Activated naive CD8-positive, alpha-beta T cell treated with anti-CD3 and anti-CD28 coated beads for 36 hours (primary cell): ENCODE measurements around the gene SEZ6L2. TPM values are rescaled to one million over a fixed set of nuclear protein-coding genes. Genes with fewer than 3 reads are reported as not detected.
"Not testable (repeated sequence)": the region's sequence is repeated elsewhere in the genome, so short reads cannot be mapped to it uniquely, and the experiment has no call there.

Experiments
- DNase-seq: peaks from one replicate; pipeline ENCODE4 v3.0.0; 2021
- H3K27ac Mint-ChIP-seq: one replicate; pipeline ENCODE4 v1.8.0; 2022; ENCODE audit warnings: mild to moderate bottlenecking, moderate library complexity, mixed read lengths
- H3K27me3 Mint-ChIP-seq: one replicate; pipeline ENCODE4 v1.8.0; 2022; ENCODE audit warnings: mild to moderate bottlenecking, mixed read lengths
- H3K36me3 Mint-ChIP-seq: one replicate; pipeline ENCODE4 v1.8.0; 2021; ENCODE audit warnings: mild to moderate bottlenecking, mixed read lengths
- H3K4me1 Mint-ChIP-seq: one replicate; pipeline ENCODE4 v1.8.0; 2021; ENCODE audit warnings: mixed read lengths
- H3K4me3 Mint-ChIP-seq: one replicate; pipeline ENCODE4 v1.8.0; 2022; ENCODE audit warnings: mild to moderate bottlenecking, moderate library complexity, mixed read lengths
- H3K9me3 Mint-ChIP-seq: one replicate; pipeline ENCODE4 v1.8.0; 2022; ENCODE audit warnings: mixed read lengths
- total RNA-seq, 2 experiments: library from RNA; stranded (reverse); gene quantifications; one replicate each; pipeline ENCODE4 v1.2.3, GENCODE V29; 2021

SEZ6L2 gene
- total RNA-seq, 2 experiments from 2014 or later, result 0.32 TPM; not detected in 1

GRCh38 chr16:29900888-29901606, 1.7 kb upstream of the SEZ6L2 start:
- Mint-ChIP-seq H3K4me1 (peaks cover 16% of the 10 kb centered on the region), H3K27me3 (peaks cover 36% of the 10 kb centered on the region), H3K9me3 (no peaks in the 10 kb centered on the region), H3K36me3 (no peaks in the 10 kb centered on the region), H3K4me3 (peak overlapping the region; percentile 84), H3K27ac (peak overlapping the region; percentile 29)
- DNase-seq, result no peak

- peak within 1 kb of the TSS; percentile 29 for H3K27ac Mint-ChIP-seq
- H3K4me3 Mint-ChIP-seq, result peak within 1 kb of the TSS; percentile 84
- peak; percentile 76 for DNase-seq
Measured at GRCh38 chr16:29900102-29900887, 945 bp upstream of the SEZ6L2 start, which contains the start of gene ASPHD1. Gene ASPHD1, plus strand, starts transcription at chr16:29900488. Its CDS starts 484 bp downstream, at chr16:29900972.

GRCh38 chr16:29898804-29899515, 390 bp downstream of the SEZ6L2 start:
- no peak for DNase-seq
- peaks cover 41% of the 10 kb centered on the region for H3K27me3 Mint-ChIP-seq
- H3K9me3 Mint-ChIP-seq, result no peaks in the 10 kb centered on the region
- no peaks in the 10 kb centered on the region for H3K36me3 Mint-ChIP-seq
- no peak overlapping the region for H3K27ac Mint-ChIP-seq
- H3K4me1 Mint-ChIP-seq, result peaks cover 16% of the 10 kb centered on the region
- H3K4me3 Mint-ChIP-seq, result no peak overlapping the region

More at GRCh38 chr16:29900102-29900887, 945 bp upstream of the SEZ6L2 start, which contains the start of gene ASPHD1:
- Mint-ChIP-seq H3K9me3 (no peaks in the 10 kb centered on the region), H3K4me1 (peaks cover 16% of the 10 kb centered on the region), H3K27me3 (peaks cover 39% of the 10 kb centered on the region), H3K36me3 (no peaks in the 10 kb centered on the region)

GRCh38 chr16:29898135-29898803, 1.1 kb downstream of the SEZ6L2 start:
- H3K27me3 Mint-ChIP-seq, result peaks cover 41% of the 10 kb centered on the region
- no peaks in the 10 kb centered on the region for H3K36me3 Mint-ChIP-seq
- peaks cover 12% of the 10 kb centered on the region for H3K4me1 Mint-ChIP-seq
- H3K9me3 Mint-ChIP-seq, result no peaks in the 10 kb centered on the region
- H3K27ac Mint-ChIP-seq, result no peak overlapping the region
- no peak for DNase-seq
- H3K4me3 Mint-ChIP-seq, result no peak overlapping the region

GRCh38 chr16:29897333-29897732, 2.0 kb downstream of the SEZ6L2 start:
- H3K36me3 Mint-ChIP-seq, result no peaks in the 10 kb centered on the region
- no peak for DNase-seq
- peaks cover 41% of the 10 kb centered on the region for H3K27me3 Mint-ChIP-seq
- H3K27ac Mint-ChIP-seq, result no peak overlapping the region
- H3K4me3 Mint-ChIP-seq, result no peak overlapping the region
- H3K9me3 Mint-ChIP-seq, result no peaks in the 10 kb centered on the region
- H3K4me1 Mint-ChIP-seq, result peaks cover 11% of the 10 kb centered on the region

- Mint-ChIP-seq H3K4me1 (peaks cover 11% of the 10 kb centered on the region), H3K27ac (no peak overlapping the region), H3K9me3 (no peaks in the 10 kb centered on the region), H3K36me3 (no peaks in the 10 kb centered on the region), H3K4me3 (no peak overlapping the region), H3K27me3 (peaks cover 41% of the 10 kb centered on the region)
- DNase-seq, result no peak
Measured at GRCh38 chr16:29896841-29897240, 2.5 kb downstream of the SEZ6L2 start.

- Mint-ChIP-seq H3K4me3 (no peak overlapping the region), H3K36me3 (no peaks in the 10 kb centered on the region), H3K9me3 (no peaks in the 10 kb centered on the region), H3K27me3 (peaks cover 35% of the 10 kb centered on the region), H3K27ac (no peak overlapping the region), H3K4me1 (peaks cover 5% of the 10 kb centered on the region)
- no peak for DNase-seq
Measured at GRCh38 chr16:29894352-29894751, 5.0 kb downstream of the SEZ6L2 start.

GRCh38 chr16:29893553-29893952, 5.8 kb downstream of the SEZ6L2 start:
- no peaks in the 10 kb centered on the region for H3K36me3 Mint-ChIP-seq
- no peak overlapping the region for H3K4me3 Mint-ChIP-seq
- no peaks in the 10 kb centered on the region for H3K9me3 Mint-ChIP-seq
- H3K27me3 Mint-ChIP-seq, result peaks cover 27% of the 10 kb centered on the region
- DNase-seq, result no peak
- H3K27ac Mint-ChIP-seq, result no peak overlapping the region
- H3K4me1 Mint-ChIP-seq, result peaks cover 3% of the 10 kb centered on the region

- Mint-ChIP-seq H3K4me1 (no peaks in the 10 kb centered on the region), H3K27me3 (peaks cover 15% of the 10 kb centered on the region), H3K36me3 (no peaks in the 10 kb centered on the region), H3K27ac (no peak overlapping the region), H3K9me3 (no peaks in the 10 kb centered on the region), H3K4me3 (no peak overlapping the region)
- no peak for DNase-seq
Measured at GRCh38 chr16:29892458-29892813, 6.9 kb downstream of the SEZ6L2 start.

GRCh38 chr16:29891525-29892457, 7.6 kb downstream of the SEZ6L2 start:
- Mint-ChIP-seq H3K9me3 (no peaks in the 10 kb centered on the region), H3K4me1 (no peaks in the 10 kb centered on the region), H3K36me3 (no peaks in the 10 kb centered on the region), H3K27ac (no peak overlapping the region), H3K4me3 (no peak overlapping the region), H3K27me3 (peaks cover 11% of the 10 kb centered on the region)
- DNase-seq, result no peak

GRCh38 chr16:29889372-29889771, 10.0 kb downstream of the SEZ6L2 start:
- H3K4me1 Mint-ChIP-seq, H3K9me3 Mint-ChIP-seq, H3K27me3 Mint-ChIP-seq, H3K27ac Mint-ChIP-seq, DNase-seq, H3K36me3 Mint-ChIP-seq, H3K4me3 Mint-ChIP-seq: not testable (repeated sequence)

- Mint-ChIP-seq H3K4me3 (no peak overlapping the region), H3K27ac (no peak overlapping the region), H3K9me3 (no peaks in the 10 kb centered on the region), H3K4me1 (no peaks in the 10 kb centered on the region), H3K27me3 (peaks cover 12% of the 10 kb centered on the region), H3K36me3 (no peaks in the 10 kb centered on the region)
- no peak for DNase-seq
Measured at GRCh38 chr16:29883987-29884386, 15.4 kb downstream of the SEZ6L2 start.

- Mint-ChIP-seq H3K36me3 (no peaks in the 10 kb centered on the region), H3K9me3 (no peaks in the 10 kb centered on the region), H3K4me3 (no peak overlapping the region), H3K27me3 (peaks cover 38% of the 10 kb centered on the region), H3K4me1 (peaks cover 5% of the 10 kb centered on the region), H3K27ac (no peak overlapping the region)
- no peak for DNase-seq
Measured at GRCh38 chr16:29881050-29881449, 18.3 kb downstream of the SEZ6L2 start.

- Mint-ChIP-seq H3K4me1 (peaks cover 5% of the 10 kb centered on the region), H3K9me3 (no peaks in the 10 kb centered on the region), H3K4me3 (no peak overlapping the region), H3K36me3 (no peaks in the 10 kb centered on the region), H3K27ac (no peak overlapping the region), H3K27me3 (peaks cover 42% of the 10 kb centered on the region)
- DNase-seq, result no peak
Measured at GRCh38 chr16:29878172-29878571, 21.2 kb downstream of the SEZ6L2 start.
